HEK293 (cell line): ENCODE data around the gene C11orf71.

Source experiments
- CTCF ChIP-seq: fragments of 450-650 bp; formaldehyde crosslinking; IDR thresholded peaks from 2 replicates; pipeline ENCODE4 v1.5.1; 2016; ENCODE audit warnings: missing biosample characterization, missing genetic modification characterization
- ZNF175 ChIP-seq: fragments of 450-650 bp; formaldehyde crosslinking; IDR thresholded peaks from 2 replicates; pipeline ENCODE4 v1.5.1; 2016; ENCODE audit warnings: missing biosample characterization, missing genetic modification characterization
- ZNF398 ChIP-seq: fragments of 450-650 bp; formaldehyde crosslinking; IDR thresholded peaks from 2 replicates; pipeline ENCODE4 v1.5.1; 2017; ENCODE audit warnings: missing biosample characterization, missing genetic modification characterization
- ZNF426 ChIP-seq: fragments of 450-650 bp; formaldehyde crosslinking; IDR thresholded peaks from 2 replicates; pipeline ENCODE4 v1.5.1; 2017; ENCODE audit warnings: missing biosample characterization, missing genetic modification characterization, mild to moderate bottlenecking, inconsistent platforms, moderate library complexity
- ZNF580 ChIP-seq: fragments of 450-650 bp; formaldehyde crosslinking; IDR thresholded peaks from 2 replicates; pipeline ENCODE4 v1.5.1; 2016; ENCODE audit warnings: missing biosample characterization, missing genetic modification characterization
- ZNF701 ChIP-seq: fragments of 450-650 bp; formaldehyde crosslinking; IDR thresholded peaks from 2 replicates; pipeline ENCODE4 v1.5.1; 2016; ENCODE audit warnings: missing biosample characterization, missing genetic modification characterization

- TF ChIP-seq CTCF (tag by site-specific recombination): no peak
- TF ChIP-seq ZNF580: no peak
- no peak for TF ChIP-seq ZNF175 (tag by site-specific recombination)
- no peak for TF ChIP-seq ZNF426 (tag by site-specific recombination)
- TF ChIP-seq ZNF398 (tag by site-specific recombination): no peak
- no peak for TF ChIP-seq ZNF701 (tag by site-specific recombination)
Observed at GRCh38 chr11:114379394-114380069, 20.8 kb downstream of the C11orf71 start.
